Measurements from ENCODE around the gene MPPED1. TPM values are rescaled to one million over a fixed set of nuclear protein-coding genes. Genes with fewer than 3 reads are reported as not detected.

The MPPED1 gene
- total RNA-seq, 1 donor from 2014 or later: 1.7 TPM

DNA sequence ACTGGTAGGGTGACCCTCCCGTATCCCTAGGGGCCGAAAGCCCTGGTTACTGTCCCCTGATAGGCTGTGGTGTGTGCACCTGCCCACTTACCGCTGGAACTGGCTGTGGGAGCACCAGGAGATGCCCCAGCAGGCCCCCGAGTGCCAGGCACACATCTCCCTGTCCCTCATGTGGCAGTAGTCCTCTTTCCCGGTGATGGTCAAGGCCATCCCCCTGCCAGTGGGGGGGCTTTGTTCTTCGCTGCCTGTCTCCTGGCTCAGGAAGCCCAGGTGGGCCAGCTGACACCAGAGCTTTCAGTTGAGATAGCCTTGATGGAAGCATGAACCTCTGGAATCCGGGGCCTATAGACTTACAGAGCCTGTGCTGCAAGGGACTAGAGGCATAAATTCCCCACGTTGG is 100.5 kb downstream of the MPPED1 start:
- H3K4me3 Mint-ChIP-seq: no peak overlapping the region
- no peaks in the 10 kb centered on the region for H3K27me3 Mint-ChIP-seq (ENCODE audit: low read depth)
- H3K36me3 Mint-ChIP-seq (ENCODE audit: low read depth): no peaks in the 10 kb centered on the region
- TF ChIP-seq CTCF (conservative IDR thresholded peaks at IDR 0.05): no peak
- no peaks in the 10 kb centered on the region for H3K9me3 Mint-ChIP-seq
- DNase-seq (ENCODE audit: low read depth, low spot score): no peak
- peak overlapping the region; percentile 19 for H3K27ac Mint-ChIP-seq (ENCODE audit: unreplicated experiment)
- H3K4me1 Mint-ChIP-seq: no peaks in the 10 kb centered on the region

DNA sequence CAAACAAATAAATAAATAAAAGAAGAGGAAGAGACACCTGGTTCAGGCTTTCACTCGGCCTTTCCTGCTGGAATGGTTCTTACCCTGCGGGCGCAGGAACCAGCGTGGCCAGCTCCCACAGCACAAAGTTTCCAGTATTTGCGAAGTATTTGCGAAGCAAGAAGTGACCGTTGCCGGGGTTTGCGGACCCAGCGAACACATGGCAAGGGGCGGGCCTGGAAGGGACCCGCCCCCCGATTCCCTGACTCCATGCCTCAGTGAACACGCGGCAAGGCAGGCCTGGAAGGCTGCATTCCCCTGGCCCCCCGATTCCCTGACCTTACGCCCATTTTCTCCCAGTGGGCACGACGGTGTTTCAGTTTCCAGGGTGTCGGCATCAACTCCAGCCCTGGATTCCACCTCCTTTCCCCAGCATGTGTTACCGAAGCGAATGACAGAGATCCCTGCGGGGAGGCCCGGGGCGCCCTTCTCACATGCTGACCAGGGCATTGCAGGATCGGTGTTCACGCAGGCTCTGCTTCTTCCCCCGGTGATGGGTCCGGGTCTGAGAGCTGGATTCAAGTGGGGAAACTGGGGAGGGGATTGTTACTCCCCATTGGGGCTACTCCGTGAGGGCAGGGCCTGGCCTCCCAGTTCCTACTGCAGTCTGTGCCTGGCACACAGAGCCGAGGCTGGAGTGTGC is 102.8 kb downstream of the MPPED1 start:
- no peak for DNase-seq (ENCODE audit: low read depth, low spot score)
- Mint-ChIP-seq H3K4me1 (no peaks in the 10 kb centered on the region), H3K36me3 (ENCODE audit: low read depth) (no peaks in the 10 kb centered on the region), H3K9me3 (no peaks in the 10 kb centered on the region), H3K27me3 (ENCODE audit: low read depth) (no peaks in the 10 kb centered on the region), H3K4me3 (no peak overlapping the region), H3K27ac (ENCODE audit: unreplicated experiment) (no peak overlapping the region)
- TF ChIP-seq CTCF (conservative IDR thresholded peaks at IDR 0.05): no peak

DNA sequence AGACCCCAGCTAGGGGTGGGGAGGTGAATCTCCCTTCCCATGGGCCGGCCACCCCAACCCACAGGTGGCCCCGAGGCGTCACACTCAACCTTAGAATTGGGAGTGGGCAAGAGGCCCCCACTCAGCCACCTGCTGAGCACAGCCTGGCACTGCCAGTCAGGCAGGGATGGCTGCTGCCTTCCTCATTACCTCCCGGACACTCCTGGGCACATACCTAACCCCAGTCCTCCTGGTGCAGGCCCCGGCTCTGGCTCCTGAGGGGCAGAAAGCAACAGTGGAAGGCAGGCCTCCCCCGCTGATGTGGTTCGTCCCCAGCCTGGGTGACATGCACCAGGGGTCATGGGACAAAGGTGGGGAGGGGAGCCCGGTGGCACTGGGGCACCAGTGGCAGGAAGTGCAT is 103.6 kb downstream of the MPPED1 start:
- Mint-ChIP-seq H3K4me1 (no peaks in the 10 kb centered on the region), H3K9me3 (no peaks in the 10 kb centered on the region), H3K27ac (ENCODE audit: unreplicated experiment) (no peak overlapping the region), H3K4me3 (no peak overlapping the region), H3K36me3 (ENCODE audit: low read depth) (no peaks in the 10 kb centered on the region), H3K27me3 (ENCODE audit: low read depth) (peaks cover 2% of the 10 kb centered on the region)
- no peak for TF ChIP-seq CTCF (conservative IDR thresholded peaks at IDR 0.05)
- no peak for DNase-seq (ENCODE audit: low read depth, low spot score)

DNA sequence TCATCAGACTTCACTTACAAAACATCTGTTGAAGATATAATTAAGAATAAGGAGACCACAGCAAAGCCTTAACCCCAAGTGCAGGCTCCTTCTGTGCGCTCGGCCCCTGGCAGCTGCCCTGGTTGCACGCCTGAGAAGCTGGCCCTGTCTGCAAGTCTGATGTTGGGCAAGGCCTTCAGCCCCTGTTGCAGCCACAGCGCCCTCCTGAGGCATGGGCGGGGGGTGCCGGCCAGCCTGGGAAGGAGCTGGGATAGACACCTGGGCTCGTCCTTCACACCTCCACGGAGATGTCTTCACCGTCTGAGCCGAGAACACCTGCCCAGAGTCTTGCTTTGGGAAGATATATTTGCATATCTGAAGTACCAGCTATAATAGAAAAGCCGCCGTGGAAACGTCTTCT is 104.1 kb downstream of the MPPED1 start:
- TF ChIP-seq CTCF (conservative IDR thresholded peaks at IDR 0.05): no peak
- no peak overlapping the region for H3K4me3 Mint-ChIP-seq
- H3K36me3 Mint-ChIP-seq (ENCODE audit: low read depth): no peaks in the 10 kb centered on the region
- no peak overlapping the region for H3K27ac Mint-ChIP-seq (ENCODE audit: unreplicated experiment)
- peaks cover 5% of the 10 kb centered on the region for H3K27me3 Mint-ChIP-seq (ENCODE audit: low read depth)
- no peaks in the 10 kb centered on the region for H3K4me1 Mint-ChIP-seq
- no peaks in the 10 kb centered on the region for H3K9me3 Mint-ChIP-seq
- DNase-seq (ENCODE audit: low read depth, low spot score): no peak

- no peak for TF ChIP-seq CTCF (conservative IDR thresholded peaks at IDR 0.05)
- Mint-ChIP-seq H3K9me3 (no peaks in the 10 kb centered on the region), H3K27me3 (ENCODE audit: low read depth) (peaks cover 5% of the 10 kb centered on the region), H3K4me1 (no peaks in the 10 kb centered on the region), H3K36me3 (ENCODE audit: low read depth) (no peaks in the 10 kb centered on the region), H3K27ac (ENCODE audit: unreplicated experiment) (no peak overlapping the region), H3K4me3 (no peak overlapping the region)
- no peak for DNase-seq (ENCODE audit: low read depth, low spot score)
These were observed 104.6 kb downstream of the MPPED1 start for GRCh38 chr22:43516386-43516785.
